Naive thymus-derived CD4-positive, alpha-beta T cell (primary cell): ENCODE data around the gene PARPBP. TPM values are rescaled to one million over a fixed set of nuclear protein-coding genes. Genes with fewer than 3 reads are reported as not detected.
"Not testable (repeated sequence)": the region's sequence is repeated elsewhere in the genome, so short reads cannot be mapped to it uniquely, and the experiment has no call there.

Source experiments
- ATAC-seq: fragments of 150-1000 bp; cut with Tn5 transposase; 2 replicates; pipeline ENCODE4 v1.10.0; 2021; ENCODE audit warnings: mild to moderate bottlenecking, moderate library complexity
- CTCF ChIA-PET: fragments of 350-600 bp; sonication (Branson Sonifier 250); formaldehyde crosslinking; loops from one replicate; lab custom pipeline; 2021; ENCODE audit warnings: antibody characterized with exemption; lab: Charles Lee
- POLR2A ChIA-PET: fragments of 350-600 bp; sonication (Branson Sonifier 250); formaldehyde crosslinking; loops from one replicate; lab custom pipeline; 2021; ENCODE audit warnings: antibody characterized with exemption, inconsistent platforms; lab: Charles Lee
- DNase-seq, 9 donors: peaks; one replicate each; pipeline versions ENCODE4 v3.0.0 to v3.0.0-alpha.2; 2020 to 2022; ENCODE audit warnings: mixed read lengths in 1 of 9
- H3K27ac ChIP-seq: one replicate; pipeline ENCODE4 v1.7.0; 2013; ENCODE audit warnings: mild to moderate bottlenecking, low read depth, low read length, moderate library complexity
- H3K27me3 ChIP-seq, 2 donors: one replicate each; pipeline ENCODE4 v1.7.0; 2013; ENCODE audit warnings: low read length in 2 of 2, mild to moderate bottlenecking in 2 of 2, moderate library complexity in 2 of 2; ENCODE audit not compliant: control insufficient read depth in 2 of 2, insufficient read depth in 2 of 2
- H3K36me3 ChIP-seq, 3 experiments: 1 replicate in 2 of 3; 2 replicates in 1 of 3; pipeline ENCODE4 v1.7.0; 2013; ENCODE audit warnings: low read length in 3 of 3, mild to moderate bottlenecking in 3 of 3, moderate library complexity in 1 of 3; ENCODE audit not compliant: insufficient read depth in 3 of 3, control insufficient read depth in 2 of 3
- H3K4me1 ChIP-seq, 2 donors: one replicate each; pipeline ENCODE4 v1.7.0; 2013; ENCODE audit warnings: low read length in 2 of 2, mild to moderate bottlenecking in 2 of 2, moderate library complexity in 1 of 2; ENCODE audit not compliant: control insufficient read depth in 2 of 2, insufficient read depth in 2 of 2
- H3K4me3 ChIP-seq: 2 replicates; pipeline ENCODE4 v1.7.0; 2013; ENCODE audit warnings: mild to moderate bottlenecking, low read length
- H3K9me3 ChIP-seq, 3 experiments: 1 replicate in 2 of 3; 2 replicates in 1 of 3; pipeline ENCODE4 v1.7.0; 2013; ENCODE audit warnings: low read length in 3 of 3; ENCODE audit not compliant: control insufficient read depth in 2 of 3
- H3K27ac Mint-ChIP-seq, 9 donors: one replicate each; pipeline ENCODE4 v1.8.0; 2020 to 2022; ENCODE audit warnings: mixed read lengths in 9 of 9, mild to moderate bottlenecking in 8 of 9, moderate library complexity in 5 of 9, inconsistent platforms in 2 of 9
- H3K27me3 Mint-ChIP-seq, 5 donors: one replicate each; pipeline ENCODE4 v1.8.0; 2021 to 2022; ENCODE audit warnings: mixed read lengths in 5 of 5, mild to moderate bottlenecking in 1 of 5
- H3K36me3 Mint-ChIP-seq, 5 donors: one replicate each; pipeline ENCODE4 v1.8.0; 2020 to 2022; ENCODE audit warnings: mixed read lengths in 5 of 5, mild to moderate bottlenecking in 3 of 5, inconsistent platforms in 1 of 5
- H3K4me1 Mint-ChIP-seq, 7 donors: one replicate each; pipeline ENCODE4 v1.8.0; 2020 to 2022; ENCODE audit warnings: mixed read lengths in 7 of 7, mild to moderate bottlenecking in 3 of 7, inconsistent platforms in 1 of 7
- H3K4me3 Mint-ChIP-seq, 10 donors: one replicate each; pipeline ENCODE4 v1.8.0; 2020 to 2022; ENCODE audit warnings: mild to moderate bottlenecking in 10 of 10, mixed read lengths in 10 of 10, moderate library complexity in 6 of 10, inconsistent platforms in 2 of 10
- H3K9me3 Mint-ChIP-seq, 11 donors: one replicate each; pipeline ENCODE4 v1.8.0; 2020 to 2022; ENCODE audit warnings: mixed read lengths in 11 of 11, mild to moderate bottlenecking in 4 of 11, inconsistent platforms in 1 of 11, moderate library complexity in 1 of 11
- intact Hi-C, 2 donors: fragments of 100-400 bp; cut with micrococcal nuclease; formaldehyde crosslinking; loops; one replicate each; pipeline ENCODE4 v1.15.1; 2023
- polyA plus RNA-seq, 2 donors: library from polyadenylated mRNA; unstranded; fragments of 300-500 nt; fragmentation: Illumina TruSeq; gene quantifications; one replicate each; pipeline ENCODE4 v1.2.3, GENCODE V29; 2021
- total RNA-seq, 6 experiments: library from RNA in 5 of 6; stranded (reverse) in 5 of 6; gene quantifications; 1 replicate in 5 of 6; 2 replicates in 1 of 6; pipeline ENCODE4 v1.2.3 and lab custom pipeline; 2021 to 2026

PARPBP gene
- total and polyA plus RNA-seq, 7 experiments from 2014 or later = 1.1 to 21.5 (median 1.7) TPM

GRCh38 chr12:102116392-102116791 lies 3.6 kb upstream of the PARPBP start:
- Mint-ChIP-seq H3K4me3 (no peak overlapping the region), H3K27ac (no peak overlapping the region), H3K9me3 (no peaks in the 10 kb centered on the region), H3K36me3 (peaks cover 3 to 28% (median 12%) of the 10 kb centered on the region in 5 donors), H3K27me3 (no peaks in the 10 kb centered on the region), H3K4me1 (peaks cover 13 to 35% (median 26%) of the 10 kb centered on the region in 7 donors)
- Histone ChIP-seq H3K4me1 (peaks cover 9 to 14% of the 10 kb centered on the region in 2 donors), H3K36me3 (no peaks in the 10 kb centered on the region), H3K9me3 (no peaks in the 10 kb centered on the region), H3K27ac (no peak overlapping the region), H3K27me3 (no peaks in the 10 kb centered on the region), H3K4me3 (no peak overlapping the region)
- intact Hi-C loops = loop anchor here in 1 of 2 donors (5.0 kb wide), 1 partner anchor 1974 kb away; the partner anchor contains the start of gene BLTP3B
- ChIA-PET POLR2A (interaction anchor here (0.9 kb wide), 1 partner anchor 55 kb away, joined by 3 read pairs; the partner anchor contains the start of gene WASHC3), CTCF (no interaction called here)
- ATAC-seq = no peak
- DNase-seq = no peak

- CTCF ChIA-PET = no interaction called here
These were observed 1.1 kb upstream of the PARPBP start for GRCh38 chr12:102118874-102119273.

GRCh38 chr12:102120564-102120873 lies 536 bp downstream of the PARPBP start:
- Mint-ChIP-seq H3K4me1 (peaks cover 14 to 49% (median 25%) of the 10 kb centered on the region in 7 donors), H3K4me3 (peak overlapping the region; percentile 88 to 98 (median 93)), H3K27me3 (no peaks in the 10 kb centered on the region), H3K36me3 (peaks cover 0 to 22% (median 9%) of the 10 kb centered on the region in 5 donors), H3K27ac (peak overlapping the region; percentile 86 to 97 (median 92)), H3K9me3 (no peaks in the 10 kb centered on the region)
- no peaks in the 10 kb centered on the region for H3K36me3 ChIP-seq
- ChIA-PET POLR2A (interaction anchor here (1.5 to 2.6 kb wide), 2 partner anchors 20 to 59 kb away, joined by 4 to 10 read pairs; partner anchors contain the start of gene WASHC3), CTCF (no interaction called here)
- no peaks in the 10 kb centered on the region for H3K27me3 ChIP-seq
- peak overlapping the region; percentile 91 for H3K27ac ChIP-seq
- intact Hi-C loops = loop anchor here (1.0 to 10.0 kb wide), 11 partner anchors 58 to 1920 kb away; partner anchors contain the start of genes ACTR6 (in 2 of the 2), DEPDC4 (in 1 of the 2), DRAM1 (in 1 of the 2) and GNPTAB (in 1 of the 2)
- DNase-seq (no peak), ATAC-seq (no peak)
- peak overlapping the region; percentile 93 for H3K4me3 ChIP-seq
- no peaks in the 10 kb centered on the region for H3K9me3 ChIP-seq
- H3K4me1 ChIP-seq = peaks cover 9 to 14% of the 10 kb centered on the region in 2 donors

More at GRCh38 chr12:102118874-102119273, 1.1 kb upstream of the PARPBP start:
- peaks cover 0 to 23% (median 8%) of the 10 kb centered on the region in 5 donors for H3K36me3 Mint-ChIP-seq
- Histone ChIP-seq H3K9me3 (no peaks in the 10 kb centered on the region), H3K4me1 (peaks cover 9 to 14% of the 10 kb centered on the region in 2 donors), H3K36me3 (no peaks in the 10 kb centered on the region), H3K27ac (peak overlapping the region; percentile 91), H3K4me3 (peak overlapping the region; percentile 93), H3K27me3 (no peaks in the 10 kb centered on the region)
- POLR2A ChIA-PET = interaction anchor here (1.0 to 2.6 kb wide), 2 partner anchors 57 to 61 kb away, joined by 3 to 16 read pairs; partner anchors contain the start of gene WASHC3
- peaks cover 14 to 47% (median 27%) of the 10 kb centered on the region in 7 donors for H3K4me1 Mint-ChIP-seq
- no peaks in the 10 kb centered on the region for H3K27me3 Mint-ChIP-seq
- ATAC-seq = no peak
- no peak for DNase-seq
- peak overlapping the region; percentile 77 to 98 (median 93) for H3K4me3 Mint-ChIP-seq
- H3K9me3 Mint-ChIP-seq = no peaks in the 10 kb centered on the region
- H3K27ac Mint-ChIP-seq = peak overlapping the region in 7 of 9 donors; percentile 53 to 92 (median 76)
- intact Hi-C loops = loop anchor here in 1 of 2 donors (5.0 kb wide), 1 partner anchor 1977 kb away; the partner anchor contains the start of gene BLTP3B

- POLR2A ChIA-PET = interaction anchor here (0.6 to 2.6 kb wide), 4 partner anchors 9 to 59 kb away, joined by 3 to 10 read pairs (median 4); partner anchors contain the start of gene WASHC3
- Histone ChIP-seq H3K27ac (peak overlapping the region; percentile 91), H3K36me3 (no peaks in the 10 kb centered on the region), H3K4me1 (peaks cover 9 to 14% of the 10 kb centered on the region in 2 donors), H3K9me3 (no peaks in the 10 kb centered on the region), H3K4me3 (peak overlapping the region; percentile 93), H3K27me3 (no peaks in the 10 kb centered on the region)
- intact Hi-C loops = loop anchor here (1.0 to 10.0 kb wide), 11 partner anchors 59 to 1920 kb away; partner anchors contain the start of genes ACTR6 (in 2 of the 2), DEPDC4 (in 1 of the 2), DRAM1 (in 1 of the 2) and GNPTAB (in 1 of the 2)
- CTCF ChIA-PET = interaction anchor here (0.6 kb wide), 1 partner anchor 1667 kb away, joined by 4 read pairs; no protein-coding TSS in a partner anchor
- H3K4me3 Mint-ChIP-seq = peak overlapping the region; percentile 88 to 98 (median 93)
- DNase-seq (no peak), ATAC-seq (no peak)
- peak overlapping the region; percentile 86 to 97 (median 92) for H3K27ac Mint-ChIP-seq
- no peaks in the 10 kb centered on the region for H3K9me3 Mint-ChIP-seq
- no peaks in the 10 kb centered on the region for H3K27me3 Mint-ChIP-seq
- peaks cover 0 to 24% (median 8%) of the 10 kb centered on the region in 5 donors for H3K36me3 Mint-ChIP-seq
- peaks cover 14 to 52% (median 23%) of the 10 kb centered on the region in 7 donors for H3K4me1 Mint-ChIP-seq
These were observed 903 bp downstream of the PARPBP start for GRCh38 chr12:102120886-102121285.

GRCh38 chr12:102121328-102121727 lies 1.3 kb downstream of the PARPBP start:
- not testable (repeated sequence) for H3K27me3 ChIP-seq, H3K4me3 ChIP-seq, H3K9me3 Mint-ChIP-seq, ATAC-seq, H3K27me3 Mint-ChIP-seq, H3K9me3 ChIP-seq, DNase-seq, H3K36me3 ChIP-seq
- Mint-ChIP-seq H3K4me3 (peak overlapping the region in 6 of 10 donors; percentile 92 to 98 (median 94)), H3K27ac (peak overlapping the region in 1 of 9 donors; percentile 42), H3K4me1 (peaks cover 12 to 52% (median 23%) of the 10 kb centered on the region in 7 donors), H3K36me3 (peaks cover 0 to 26% (median 4%) of the 10 kb centered on the region in 5 donors)
- peaks cover 9 to 14% of the 10 kb centered on the region in 2 donors for H3K4me1 ChIP-seq
- intact Hi-C loops = loop anchor here (2.0 to 10.0 kb wide), 5 partner anchors 183 to 1921 kb away; partner anchors contain the start of genes ACTR6 (in 2 of the 2), DRAM1 (in 1 of the 2) and NT5DC3 (in 1 of the 2)
- ChIA-PET CTCF (interaction anchor here (0.6 kb wide), 1 partner anchor 1667 kb away, joined by 4 read pairs; no protein-coding TSS in a partner anchor), POLR2A (interaction anchor here (0.6 to 2.6 kb wide), 3 partner anchors 10 to 60 kb away, joined by 3 to 10 read pairs (median 3); partner anchors contain the start of gene WASHC3)
- peak overlapping the region; percentile 91 for H3K27ac ChIP-seq

GRCh38 chr12:102130720-102131119 lies 10.7 kb downstream of the PARPBP start:
- H3K9me3 Mint-ChIP-seq = peaks cover 0 to 16% (median 2%) of the 10 kb centered on the region in 11 donors
- H3K4me1 ChIP-seq, H3K36me3 ChIP-seq, H3K27me3 ChIP-seq, DNase-seq, H3K27ac Mint-ChIP-seq, H3K27me3 Mint-ChIP-seq, H3K9me3 ChIP-seq, H3K4me3 ChIP-seq, intact Hi-C loops, H3K4me3 Mint-ChIP-seq, H3K4me1 Mint-ChIP-seq, CTCF ChIA-PET, POLR2A ChIA-PET, H3K27ac ChIP-seq, ATAC-seq: not testable (repeated sequence)
- H3K36me3 Mint-ChIP-seq = peaks cover 0 to 66% (median 13%) of the 10 kb centered on the region in 5 donors
